ENCODE results near the gene NSD2. TPM values are rescaled to one million over a fixed set of nuclear protein-coding genes. Genes with fewer than 3 reads are reported as not detected.

NSD2 gene
- total RNA-seq, 2 donors from 2014 or later, result 153 to 208 TPM

DNA sequence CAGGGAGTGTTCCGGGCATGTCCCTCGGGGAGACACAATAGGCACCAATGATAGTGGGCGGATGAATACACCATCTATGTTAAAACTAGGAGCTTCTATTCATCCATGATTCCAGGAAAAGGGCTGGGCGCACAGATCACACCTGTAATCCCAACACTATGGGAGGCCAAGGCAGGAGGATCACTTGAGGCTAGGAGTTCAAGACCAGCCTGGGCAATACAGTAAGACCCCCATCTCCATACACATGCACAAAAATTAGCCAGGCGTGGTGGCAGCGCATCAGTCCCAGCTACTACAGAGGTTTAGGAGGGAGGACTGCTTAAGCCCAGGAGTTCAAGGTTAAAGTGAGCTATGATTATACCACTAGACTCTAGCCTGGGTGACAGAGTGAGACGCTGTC, 135.2 kb downstream of the NSD2 start:
- WGBS, 2 experiments (ENCODE audit: insufficient coverage in 1 of 2, insufficient read length in 1 of 2), result 95 to 97% methylated on average over 4 to 7 of the region's 7 CpGs
- no peaks in the 10 kb centered on the region for H3K9me3 ChIP-seq (ENCODE audit: control insufficient read depth, low read length)
- TF ChIP-seq, protein P1, sequence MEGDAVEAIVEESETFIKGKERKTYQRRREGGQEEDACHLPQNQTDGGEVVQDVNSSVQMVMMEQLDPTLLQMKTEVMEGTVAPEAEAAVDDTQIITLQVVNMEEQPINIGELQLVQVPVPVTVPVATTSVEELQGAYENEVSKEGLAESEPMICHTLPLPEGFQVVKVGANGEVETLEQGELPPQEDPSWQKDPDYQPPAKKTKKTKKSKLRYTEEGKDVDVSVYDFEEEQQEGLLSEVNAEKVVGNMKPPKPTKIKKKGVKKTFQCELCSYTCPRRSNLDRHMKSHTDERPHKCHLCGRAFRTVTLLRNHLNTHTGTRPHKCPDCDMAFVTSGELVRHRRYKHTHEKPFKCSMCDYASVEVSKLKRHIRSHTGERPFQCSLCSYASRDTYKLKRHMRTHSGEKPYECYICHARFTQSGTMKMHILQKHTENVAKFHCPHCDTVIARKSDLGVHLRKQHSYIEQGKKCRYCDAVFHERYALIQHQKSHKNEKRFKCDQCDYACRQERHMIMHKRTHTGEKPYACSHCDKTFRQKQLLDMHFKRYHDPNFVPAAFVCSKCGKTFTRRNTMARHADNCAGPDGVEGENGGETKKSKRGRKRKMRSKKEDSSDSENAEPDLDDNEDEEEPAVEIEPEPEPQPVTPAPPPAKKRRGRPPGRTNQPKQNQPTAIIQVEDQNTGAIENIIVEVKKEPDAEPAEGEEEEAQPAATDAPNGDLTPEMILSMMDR (conservative IDR thresholded peaks at IDR 0.05), result no peak
- H3K4me1 Mint-ChIP-seq, result peaks cover 13% of the 10 kb centered on the region
- H3K36me3 ChIP-seq (ENCODE audit: control insufficient read depth, insufficient read depth, low read length), result peaks cover 25% of the 10 kb centered on the region
- H3K4me3 Mint-ChIP-seq, result peak overlapping the region; percentile 86
- no peak overlapping the region for H3K27ac Mint-ChIP-seq
- H3K27me3 ChIP-seq (ENCODE audit: control insufficient read depth, insufficient read depth, low read length, poor library complexity, severe bottlenecking), result no peaks in the 10 kb centered on the region
- DNase-seq, result no peak
- peaks cover 8% of the 10 kb centered on the region for H3K27me3 Mint-ChIP-seq (ENCODE audit: insufficient read depth)
- no peak overlapping the region for H3K9ac ChIP-seq (ENCODE audit: extremely low read depth, low read length, poor library complexity, severe bottlenecking)
- H3K36me3 Mint-ChIP-seq (ENCODE audit: low read depth), result peaks cover 42% of the 10 kb centered on the region
- H3K4me3 ChIP-seq (ENCODE audit: low read length), result no peak overlapping the region
- H3K4me1 ChIP-seq (ENCODE audit: control insufficient read depth, insufficient read depth, low read length), result no peaks in the 10 kb centered on the region
- H3K9me3 Mint-ChIP-seq, result no peaks in the 10 kb centered on the region
- no peak overlapping the region for H3K27ac ChIP-seq (ENCODE audit: low read depth, low read length)

DNA sequence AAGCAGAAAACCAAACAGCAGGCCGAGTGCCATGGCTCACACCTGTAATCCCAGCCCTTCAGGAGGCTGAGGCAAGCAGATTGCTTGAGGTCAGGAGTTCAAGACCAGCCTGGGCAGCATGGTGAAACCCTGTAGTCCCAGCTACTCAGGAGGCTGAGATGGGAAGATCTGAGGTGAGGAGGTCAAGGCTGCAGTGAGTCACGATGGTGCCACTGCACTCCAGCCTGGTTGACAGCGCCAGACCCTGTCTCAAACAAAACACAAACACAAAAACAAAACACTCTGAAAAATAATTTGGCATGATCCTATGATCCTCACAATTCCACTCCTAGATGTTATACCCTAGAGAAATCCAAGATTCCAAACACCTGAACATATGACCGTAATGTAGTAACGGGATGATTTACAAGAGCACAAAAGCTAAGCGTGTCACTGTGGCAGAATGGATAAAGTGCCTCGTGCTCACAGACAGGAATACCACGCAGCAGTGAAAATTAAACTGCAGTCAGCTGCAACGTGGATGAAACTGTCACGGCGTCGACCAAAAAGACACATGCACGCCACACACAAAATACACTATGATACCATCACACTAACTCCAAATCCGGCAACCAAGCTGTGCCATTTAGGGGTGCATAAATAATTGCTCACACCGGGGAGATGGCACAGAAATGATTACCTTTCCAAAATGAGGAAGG, 135.9 kb downstream of the NSD2 start:
- TF ChIP-seq, protein P1 (conservative IDR thresholded peaks at IDR 0.05), result no peak
- peaks cover 40% of the 10 kb centered on the region for H3K36me3 Mint-ChIP-seq (ENCODE audit: low read depth)
- H3K36me3 ChIP-seq (ENCODE audit: control insufficient read depth, insufficient read depth, low read length), result peaks cover 25% of the 10 kb centered on the region
- H3K9ac ChIP-seq (ENCODE audit: extremely low read depth, low read length, poor library complexity, severe bottlenecking), result peak overlapping the region; percentile 59
- peaks cover 13% of the 10 kb centered on the region for H3K4me1 Mint-ChIP-seq
- H3K27me3 ChIP-seq (ENCODE audit: control insufficient read depth, insufficient read depth, low read length, poor library complexity, severe bottlenecking), result no peaks in the 10 kb centered on the region
- no peak overlapping the region for H3K27ac ChIP-seq (ENCODE audit: low read depth, low read length)
- H3K27ac Mint-ChIP-seq, result no peak overlapping the region
- H3K9me3 ChIP-seq (ENCODE audit: control insufficient read depth, low read length), result no peaks in the 10 kb centered on the region
- 90 to 93% methylated on average over 11 to 15 of the region's 15 CpGs for WGBS, 2 experiments (ENCODE audit: insufficient coverage in 1 of 2, insufficient read length in 1 of 2)
- H3K27me3 Mint-ChIP-seq (ENCODE audit: insufficient read depth), result peaks cover 11% of the 10 kb centered on the region
- DNase-seq, result no peak
- no peaks in the 10 kb centered on the region for H3K9me3 Mint-ChIP-seq
- no peaks in the 10 kb centered on the region for H3K4me1 ChIP-seq (ENCODE audit: control insufficient read depth, insufficient read depth, low read length)
- peak overlapping the region; percentile 86 for H3K4me3 Mint-ChIP-seq
- peak overlapping the region; percentile 90 for H3K4me3 ChIP-seq (ENCODE audit: low read length)

DNA sequence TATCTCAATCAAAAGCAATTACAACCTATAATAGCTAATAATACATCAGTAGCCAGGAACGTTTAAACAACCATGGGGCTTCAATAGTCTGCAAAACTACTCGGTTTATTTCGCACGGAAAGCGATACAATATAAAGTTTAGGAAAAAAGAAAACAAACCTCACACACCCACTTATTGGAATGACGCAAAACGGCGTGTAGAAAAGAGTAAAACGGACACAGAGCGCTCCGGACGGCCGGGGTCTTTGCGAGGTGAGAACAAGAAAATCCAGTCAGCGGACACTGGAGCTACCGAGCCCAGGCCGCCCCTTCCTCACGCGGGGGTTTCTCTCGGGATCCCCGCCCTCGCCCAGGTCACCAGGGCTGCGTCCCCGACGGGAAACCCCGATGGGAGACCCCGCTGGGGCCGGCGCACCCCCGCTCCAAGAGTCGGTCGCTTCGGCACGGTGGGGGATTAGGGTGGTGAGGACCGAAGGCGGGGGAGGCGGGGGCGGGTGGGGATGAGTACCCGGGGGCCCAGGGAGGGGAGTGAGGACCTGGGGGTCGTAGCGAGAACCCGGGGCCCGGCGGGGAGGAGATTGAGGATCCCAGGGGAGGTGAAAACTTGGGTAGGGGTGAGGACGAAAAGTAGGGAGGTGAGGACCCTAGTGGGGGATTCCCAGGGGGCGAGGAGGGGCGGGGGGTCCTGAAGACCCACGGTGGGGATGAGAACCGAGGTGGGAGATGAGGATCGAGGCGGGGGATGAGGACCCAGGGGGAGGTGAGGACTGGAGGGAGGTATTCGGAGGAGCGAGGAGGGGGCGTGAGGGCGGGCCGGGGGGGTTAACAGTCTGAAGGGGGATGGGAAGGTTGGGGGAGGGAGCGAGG, 136.8 kb downstream of the NSD2 start:
- WGBS, 2 experiments (ENCODE audit: insufficient coverage in 1 of 2, insufficient read length in 1 of 2), result 2 to 3% methylated on average over 8 to 53 of the region's 57 CpGs
- no peaks in the 10 kb centered on the region for H3K9me3 ChIP-seq (ENCODE audit: control insufficient read depth, low read length)
- Mint-ChIP-seq H3K4me1 (peaks cover 12% of the 10 kb centered on the region), H3K36me3 (ENCODE audit: low read depth) (peaks cover 30% of the 10 kb centered on the region), H3K9me3 (no peaks in the 10 kb centered on the region), H3K4me3 (peak overlapping the region; percentile 86), H3K27me3 (ENCODE audit: insufficient read depth) (peaks cover 12% of the 10 kb centered on the region), H3K27ac (peak overlapping the region; percentile 93)
- peak overlapping the region; percentile 90 for H3K4me3 ChIP-seq (ENCODE audit: low read length)
- H3K4me1 ChIP-seq (ENCODE audit: control insufficient read depth, insufficient read depth, low read length), result no peaks in the 10 kb centered on the region
- peaks cover 25% of the 10 kb centered on the region for H3K36me3 ChIP-seq (ENCODE audit: control insufficient read depth, insufficient read depth, low read length)
- no peak overlapping the region for H3K27ac ChIP-seq (ENCODE audit: low read depth, low read length)
- peak overlapping the region; percentile 98 for H3K9ac ChIP-seq (ENCODE audit: extremely low read depth, low read length, poor library complexity, severe bottlenecking)
- peak; percentile 55 for DNase-seq
- no peaks in the 10 kb centered on the region for H3K27me3 ChIP-seq (ENCODE audit: control insufficient read depth, insufficient read depth, low read length, poor library complexity, severe bottlenecking)
- TF ChIP-seq, protein P1 (conservative IDR thresholded peaks at IDR 0.05), result no peak
